22Rv1 (cell line): Measurements from ENCODE around the gene CNTN2.

Experiments used
- H3K27ac ChIP-seq: fragments of 450-650 bp; 2 replicates; pipeline ENCODE4 v1.5.1; 2017
- ZFX ChIP-seq: fragments of 450-650 bp; IDR thresholded peaks from 2 replicates; pipeline ENCODE4 v1.6.1; 2017; ENCODE audit warnings: antibody characterized with exemption, borderline replicate concordance
- TF ChIP-seq, protein P1 (sequence below): fragments of 450-650 bp; IDR thresholded peaks from 2 replicates; pipeline ENCODE4 v1.5.1; 2017; ENCODE audit warnings: mild to moderate bottlenecking

Gene CNTN2

DNA sequence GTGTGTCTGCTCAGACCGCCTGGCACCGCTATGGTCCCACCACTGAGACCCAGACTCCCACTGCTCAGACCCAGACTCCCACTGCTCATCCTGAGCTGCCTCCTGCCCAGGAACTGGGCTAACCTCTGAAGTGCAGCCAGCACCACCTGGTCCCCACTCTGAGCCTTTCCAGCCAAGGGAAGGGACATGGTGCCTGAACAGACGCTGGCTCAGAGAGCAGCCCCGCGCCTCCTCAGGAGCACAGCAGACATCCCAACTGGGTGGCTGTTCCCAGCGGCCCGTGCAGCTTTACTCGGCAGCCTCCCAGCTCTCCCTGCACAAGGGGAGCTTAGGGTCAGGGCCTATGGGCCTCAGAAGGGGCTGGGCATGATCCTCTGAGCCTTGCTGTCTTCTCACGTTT is 27.8 kb upstream of the CNTN2 start:
- no peak overlapping the region for H3K27ac ChIP-seq
- TF ChIP-seq, protein P1, sequence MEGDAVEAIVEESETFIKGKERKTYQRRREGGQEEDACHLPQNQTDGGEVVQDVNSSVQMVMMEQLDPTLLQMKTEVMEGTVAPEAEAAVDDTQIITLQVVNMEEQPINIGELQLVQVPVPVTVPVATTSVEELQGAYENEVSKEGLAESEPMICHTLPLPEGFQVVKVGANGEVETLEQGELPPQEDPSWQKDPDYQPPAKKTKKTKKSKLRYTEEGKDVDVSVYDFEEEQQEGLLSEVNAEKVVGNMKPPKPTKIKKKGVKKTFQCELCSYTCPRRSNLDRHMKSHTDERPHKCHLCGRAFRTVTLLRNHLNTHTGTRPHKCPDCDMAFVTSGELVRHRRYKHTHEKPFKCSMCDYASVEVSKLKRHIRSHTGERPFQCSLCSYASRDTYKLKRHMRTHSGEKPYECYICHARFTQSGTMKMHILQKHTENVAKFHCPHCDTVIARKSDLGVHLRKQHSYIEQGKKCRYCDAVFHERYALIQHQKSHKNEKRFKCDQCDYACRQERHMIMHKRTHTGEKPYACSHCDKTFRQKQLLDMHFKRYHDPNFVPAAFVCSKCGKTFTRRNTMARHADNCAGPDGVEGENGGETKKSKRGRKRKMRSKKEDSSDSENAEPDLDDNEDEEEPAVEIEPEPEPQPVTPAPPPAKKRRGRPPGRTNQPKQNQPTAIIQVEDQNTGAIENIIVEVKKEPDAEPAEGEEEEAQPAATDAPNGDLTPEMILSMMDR: no peak
- no peak for TF ChIP-seq ZFX

DNA sequence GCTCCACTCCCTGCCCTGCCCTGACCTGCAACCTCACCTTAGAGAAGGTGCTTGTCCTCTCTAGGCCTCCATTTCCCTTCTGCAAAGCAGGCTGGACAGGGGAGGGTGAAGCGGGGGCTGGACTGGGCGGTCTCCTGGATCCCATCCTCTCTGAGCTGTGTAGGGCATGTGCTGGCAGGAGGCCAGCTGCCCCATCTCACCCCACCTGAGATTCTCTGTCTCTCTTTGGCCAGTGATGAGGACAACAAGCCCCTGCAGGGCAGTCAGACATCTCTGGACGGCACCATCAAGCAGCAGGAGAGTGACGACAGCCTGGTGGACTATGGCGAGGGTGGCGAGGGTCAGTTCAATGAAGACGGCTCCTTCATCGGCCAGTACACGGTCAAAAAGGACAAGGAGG is 26.9 kb upstream of the CNTN2 start:
- TF ChIP-seq, protein P1: no peak
- no peak for TF ChIP-seq ZFX
- no peak overlapping the region for H3K27ac ChIP-seq

DNA sequence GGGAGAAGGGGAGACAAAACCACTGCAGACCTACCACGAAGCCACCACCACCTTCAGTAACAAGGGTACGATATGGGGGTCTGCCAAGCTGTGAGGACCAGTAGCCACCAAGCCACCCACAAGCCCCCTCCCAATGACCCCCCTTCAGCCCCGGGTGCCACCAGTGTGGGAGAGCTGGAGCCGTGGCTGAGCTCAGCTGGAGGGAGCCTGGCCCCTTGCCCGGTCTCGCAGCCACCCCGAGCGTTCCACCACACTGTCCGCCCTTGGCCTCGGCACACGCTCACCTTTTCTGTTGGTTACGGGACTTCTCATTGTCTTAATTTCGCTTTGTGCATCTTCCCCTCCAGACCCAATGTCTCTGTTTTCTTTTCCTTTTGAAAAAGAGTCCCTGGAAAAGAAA is 26.4 kb upstream of the CNTN2 start:
- no peak overlapping the region for H3K27ac ChIP-seq
- TF ChIP-seq, protein P1: no peak
- no peak for TF ChIP-seq ZFX

DNA sequence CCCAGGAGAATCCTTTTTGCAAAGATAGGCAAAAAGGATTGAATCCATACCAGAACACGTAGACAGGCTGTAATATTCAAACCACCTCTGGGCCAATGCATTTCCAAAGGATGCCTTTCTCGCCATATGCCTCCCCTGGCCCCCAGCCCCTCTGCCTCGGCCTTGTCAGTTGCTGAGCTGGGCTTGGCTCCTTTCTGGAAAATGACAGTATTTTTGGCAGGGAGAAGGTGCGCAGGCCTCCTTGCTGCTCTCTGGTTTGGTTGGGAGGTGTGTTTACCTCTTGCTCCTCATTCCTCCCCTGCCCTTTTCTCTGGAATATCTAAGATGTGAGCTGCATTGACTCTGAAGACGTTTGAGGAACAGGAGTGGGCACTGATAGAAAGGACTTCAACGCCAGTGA is 26.0 kb upstream of the CNTN2 start:
- no peak overlapping the region for H3K27ac ChIP-seq
- TF ChIP-seq ZFX: no peak
- TF ChIP-seq, protein P1: no peak

DNA sequence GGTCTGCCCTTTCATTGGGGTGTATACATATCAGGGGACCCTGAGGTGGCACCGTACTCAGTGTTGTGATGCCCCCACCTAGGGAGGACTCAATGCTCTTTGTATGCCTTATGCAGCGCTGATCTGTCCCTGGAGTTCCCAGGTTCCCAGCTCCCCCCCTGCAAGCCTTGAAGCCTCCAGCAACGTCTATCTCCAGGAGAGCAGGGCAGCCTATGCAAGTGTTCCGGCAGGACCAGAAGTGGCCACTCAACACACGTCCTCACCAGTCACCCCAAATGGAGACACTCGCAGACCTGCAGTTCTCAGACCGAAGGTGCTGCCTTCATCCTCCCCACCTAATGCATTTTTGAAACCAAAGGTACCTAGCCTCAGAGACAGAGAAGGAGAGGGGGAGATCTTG is 25.2 kb upstream of the CNTN2 start:
- no peak for TF ChIP-seq ZFX
- TF ChIP-seq, protein P1: no peak
- H3K27ac ChIP-seq: no peak overlapping the region

DNA sequence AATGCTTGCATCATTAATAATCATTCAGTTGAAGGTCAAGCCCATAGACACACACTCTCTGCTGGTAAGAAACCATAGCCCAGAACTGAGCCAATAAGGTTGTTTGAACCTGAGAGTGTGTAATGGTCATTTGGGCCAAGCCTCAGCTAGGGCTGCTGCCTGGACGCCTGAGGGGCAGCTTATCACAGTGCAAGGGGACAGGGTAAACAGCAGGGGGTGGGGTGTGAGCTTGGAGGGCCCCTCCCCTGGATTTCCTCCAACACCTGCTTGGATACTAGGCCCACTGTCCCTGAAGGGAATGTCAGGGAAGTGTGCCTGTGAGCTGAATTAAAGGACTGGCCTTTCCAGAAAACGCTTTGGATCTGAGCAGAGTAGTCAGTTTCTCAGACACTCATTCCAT is 24.6 kb upstream of the CNTN2 start:
- TF ChIP-seq, protein P1: no peak
- TF ChIP-seq ZFX: no peak

DNA sequence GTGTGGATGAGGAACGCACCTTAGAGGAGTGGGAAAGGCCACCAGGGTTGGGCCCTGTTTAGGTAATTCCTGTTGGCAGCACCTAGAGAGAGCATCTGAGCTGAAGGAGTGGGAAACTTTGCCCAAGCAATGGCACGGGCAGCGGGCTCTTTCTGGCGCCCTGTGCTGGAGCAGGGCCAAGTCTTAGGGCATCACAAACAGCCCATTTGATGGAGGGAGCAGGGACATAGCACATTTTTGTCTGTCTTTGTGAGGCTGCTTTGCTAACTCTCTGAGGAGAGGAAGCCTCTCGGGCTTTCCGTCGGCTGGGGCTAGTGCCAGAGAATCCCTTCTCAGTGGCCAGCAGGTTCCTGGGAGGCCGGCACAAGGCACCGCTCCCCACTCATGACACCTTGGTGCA is 22.5 kb upstream of the CNTN2 start:
- TF ChIP-seq, protein P1: no peak
- TF ChIP-seq ZFX: no peak
- H3K27ac ChIP-seq: no peak overlapping the region

More for the DNA sequence above, 24.6 kb upstream of the CNTN2 start:
- no peak overlapping the region for H3K27ac ChIP-seq
